SU-DHL-6 (cell line): ENCODE results near the gene INAFM1.

Experiments used
- H2AFZ ChIP-seq: fragments of 200-600 bp; sonication (generic); 2 replicates; pipeline ENCODE4 v1.6.1; 2014; ENCODE audit warnings: low read depth, mild to moderate bottlenecking, moderate library complexity, mixed read lengths, antibody characterized with exemption, low read length; ENCODE audit not compliant: severe bottlenecking
- H3F3A ChIP-seq: fragments of 200-600 bp; shearing (Covaris generic); 2 replicates; pipeline ENCODE4 v1.6.0; 2016; ENCODE audit warnings: antibody characterized with exemption, mild to moderate bottlenecking; ENCODE audit not compliant: insufficient read depth
- H3K27ac ChIP-seq: fragments of 200-600 bp; sonication (generic); 2 replicates; pipeline ENCODE4 v1.5.1; 2016; ENCODE audit warnings: low read depth, mild to moderate bottlenecking, low read length, moderate library complexity, mixed read lengths
- H3K27me3 ChIP-seq: fragments of 200-600 bp; sonication (generic), shearing (Covaris generic); 2 replicates; pipeline ENCODE4 v1.6.0; 2014; ENCODE audit warnings: mild to moderate bottlenecking, low read length
- H3K36me3 ChIP-seq: fragments of 200-600 bp; sonication (generic); 2 replicates; pipeline ENCODE4 v1.6.1; 2014; ENCODE audit warnings: mild to moderate bottlenecking, low read length, mixed read lengths
- H3K4me2 ChIP-seq: fragments of 300-600, 200-600 bp; shearing (Covaris generic), sonication (generic); 2 replicates; pipeline ENCODE4 v1.6.0; 2014; ENCODE audit warnings: low read length, low read depth, mild to moderate bottlenecking; ENCODE audit not compliant: poor library complexity, severe bottlenecking
- H3K4me3 ChIP-seq: fragments of 200-600 bp; sonication (generic); 2 replicates; pipeline ENCODE4 v1.5.1; 2014; ENCODE audit warnings: antibody characterized with exemption, low read length, mild to moderate bottlenecking, mixed read lengths; ENCODE audit not compliant: insufficient read depth, poor library complexity, severe bottlenecking
- H3K79me2 ChIP-seq: fragments of 200-600 bp; sonication (generic); 2 replicates; pipeline ENCODE4 v1.6.1; 2014; ENCODE audit warnings: mild to moderate bottlenecking, low read length, moderate library complexity; ENCODE audit not compliant: insufficient read depth
- H3K9ac ChIP-seq: fragments of 200-600 bp; sonication (generic); 2 replicates; pipeline ENCODE4 v1.7.0; 2014; ENCODE audit warnings: mild to moderate bottlenecking, low read length
- H3K9me2 ChIP-seq: fragments of 200-600 bp; sonication (generic); replicated peaks from 2 replicates; pipeline ENCODE4 v1.6.1; 2014; ENCODE audit warnings: low read length; ENCODE audit not compliant: insufficient read depth
- H3K9me3 ChIP-seq: fragments of 200-600 bp; sonication (generic); 2 replicates; pipeline ENCODE4 v1.6.1; 2014; ENCODE audit warnings: low read length, mixed read lengths; ENCODE audit not compliant: insufficient read depth
- H4K20me1 ChIP-seq: fragments of 200-600 bp; sonication (generic); 2 replicates; pipeline ENCODE4 v1.6.1; 2014; ENCODE audit warnings: low read depth, mild to moderate bottlenecking, antibody characterized with exemption, low read length, moderate library complexity, mixed read lengths
- CTCF ChIP-seq: fragments of 200-600 bp; sonication (generic); IDR thresholded peaks from one replicate; pipeline ENCODE4 v1.5.1; 2017; ENCODE audit warnings: antibody characterized with exemption, mild to moderate bottlenecking, low read length, moderate library complexity; ENCODE audit not compliant: insufficient read depth, poor library complexity, severe bottlenecking
- EZH2phosphoT487 ChIP-seq: fragments of 200-600 bp; sonication (generic), shearing (Covaris generic); conservative IDR thresholded peaks from 2 replicates; pipeline ENCODE4 v1.6.1; 2018; ENCODE audit warnings: mild to moderate bottlenecking, antibody characterized with exemption, low read length, moderate library complexity, mixed read lengths

Gene INAFM1

GRCh38 chr19:47240996-47241918 is 33.4 kb upstream of the INAFM1 start:
- H3K4me3 ChIP-seq, result no peak overlapping the region
- no peak overlapping the region for H3K27ac ChIP-seq
- no peak overlapping the region for H3K9ac ChIP-seq
- no peaks in the 10 kb centered on the region for H3K79me2 ChIP-seq
- no peaks in the 10 kb centered on the region for H4K20me1 ChIP-seq
- no peak overlapping the region for H3K4me2 ChIP-seq
- no peaks in the 10 kb centered on the region for H3K9me2 ChIP-seq
- no peak overlapping the region for H2AFZ ChIP-seq
- H3K36me3 ChIP-seq, result no peaks in the 10 kb centered on the region
- no peaks in the 10 kb centered on the region for H3K9me3 ChIP-seq
- peaks cover 20% of the 10 kb centered on the region for H3F3A ChIP-seq
- TF ChIP-seq EZH2phosphoT487 (no peak), CTCF (no peak)
- no peaks in the 10 kb centered on the region for H3K27me3 ChIP-seq

GRCh38 chr19:47241919-47242577 is 32.6 kb upstream of the INAFM1 start:
- no peaks in the 10 kb centered on the region for H3K27me3 ChIP-seq
- no peaks in the 10 kb centered on the region for H3K36me3 ChIP-seq
- no peaks in the 10 kb centered on the region for H3K79me2 ChIP-seq
- TF ChIP-seq EZH2phosphoT487 (no peak), CTCF (no peak)
- peaks cover 20% of the 10 kb centered on the region for H3F3A ChIP-seq
- no peaks in the 10 kb centered on the region for H3K9me2 ChIP-seq
- no peak overlapping the region for H3K27ac ChIP-seq
- H3K9ac ChIP-seq, result no peak overlapping the region
- H3K4me3 ChIP-seq, result no peak overlapping the region
- no peak overlapping the region for H2AFZ ChIP-seq
- H3K4me2 ChIP-seq, result no peak overlapping the region
- no peaks in the 10 kb centered on the region for H4K20me1 ChIP-seq
- H3K9me3 ChIP-seq, result no peaks in the 10 kb centered on the region

- no peaks in the 10 kb centered on the region for H3K9me2 ChIP-seq
- TF ChIP-seq EZH2phosphoT487 (no peak), CTCF (no peak)
- no peak overlapping the region for H3K27ac ChIP-seq
- peaks cover 20% of the 10 kb centered on the region for H3F3A ChIP-seq
- H2AFZ ChIP-seq, result peak overlapping the region; percentile 78
- H3K9ac ChIP-seq, result peak overlapping the region; percentile 69
- no peaks in the 10 kb centered on the region for H3K79me2 ChIP-seq
- peak overlapping the region; percentile 49 for H3K4me3 ChIP-seq
- H3K9me3 ChIP-seq, result no peaks in the 10 kb centered on the region
- H3K4me2 ChIP-seq, result peak overlapping the region; percentile 71
- H3K27me3 ChIP-seq, result no peaks in the 10 kb centered on the region
- H4K20me1 ChIP-seq, result no peaks in the 10 kb centered on the region
- no peaks in the 10 kb centered on the region for H3K36me3 ChIP-seq
Observed at GRCh38 chr19:47243364-47243775, 31.3 kb upstream of the INAFM1 start.
